Hematopoietic multipotent progenitor cell treated with erythropoietin and hydrocortisone succinate and interleukin-3 and kit ligand, for 6 days (in vitro differentiated cells): Measurements from ENCODE around the gene SPIN2B.
"Not testable (repeated sequence)": the region's sequence is repeated elsewhere in the genome, so short reads cannot be mapped to it uniquely, and the experiment has no call there.

Experiments
- DNase-seq: peaks from one replicate; pipeline ENCODE4 v3.0.0-alpha.2; 2015

Gene SPIN2B

GRCh38 chrX:57121162-57121755 lies at the start of gene SPIN2B:
Gene SPIN2B, minus strand, starts transcription at chrX:57121548.
- DNase-seq, result peak; percentile 93

- peak; percentile 23 for DNase-seq
These were observed 35.2 kb upstream of the SPIN2B start for GRCh38 chrX:57156397-57157049.

- DNase-seq, result no peak
These were observed 33.8 kb upstream of the SPIN2B start for GRCh38 chrX:57155171-57155570.

DNA sequence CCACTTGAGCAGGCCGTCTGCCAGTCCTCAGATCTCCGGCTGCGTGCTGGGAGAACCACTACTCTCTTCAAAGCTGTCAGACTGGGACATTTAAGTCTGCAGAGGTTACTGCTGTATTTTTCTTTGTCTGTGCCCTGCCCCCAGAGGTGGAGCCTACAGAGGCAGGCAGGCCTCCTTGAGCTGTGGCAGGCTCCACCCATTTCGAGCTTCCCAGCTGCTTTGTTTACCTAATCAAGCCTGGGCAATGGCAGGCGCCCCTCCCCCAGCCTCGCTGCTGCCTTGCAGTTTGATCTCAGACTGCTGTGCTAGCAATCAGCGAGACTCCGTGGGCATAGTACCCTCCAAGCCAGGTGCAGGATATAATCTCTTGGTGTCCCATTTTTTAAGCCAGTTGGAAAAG lies 30.9 kb upstream of the SPIN2B start:
- not testable (repeated sequence) for DNase-seq

- no peak for DNase-seq
These were observed 17.3 kb upstream of the SPIN2B start for GRCh38 chrX:57138674-57139073.

DNA sequence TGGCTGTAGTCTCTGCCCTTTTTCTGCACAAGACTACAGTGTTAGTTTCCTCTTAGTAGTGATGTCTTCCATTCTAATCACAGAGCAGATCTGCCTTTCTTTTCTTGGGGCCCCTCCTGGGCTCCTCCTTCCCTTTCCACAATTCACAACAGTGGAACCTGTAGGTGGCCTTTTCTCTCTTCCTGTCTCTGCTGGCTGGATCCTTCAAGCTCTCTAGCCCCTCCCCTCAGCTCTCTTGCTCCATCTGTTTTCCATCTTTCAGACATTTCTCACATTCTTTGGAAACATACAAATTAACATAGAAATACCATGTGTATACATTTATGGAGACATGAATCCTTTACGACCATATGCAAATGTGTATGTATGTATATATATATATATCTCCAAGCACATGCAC lies 16.2 kb upstream of the SPIN2B start:
- DNase-seq, result no peak

DNA sequence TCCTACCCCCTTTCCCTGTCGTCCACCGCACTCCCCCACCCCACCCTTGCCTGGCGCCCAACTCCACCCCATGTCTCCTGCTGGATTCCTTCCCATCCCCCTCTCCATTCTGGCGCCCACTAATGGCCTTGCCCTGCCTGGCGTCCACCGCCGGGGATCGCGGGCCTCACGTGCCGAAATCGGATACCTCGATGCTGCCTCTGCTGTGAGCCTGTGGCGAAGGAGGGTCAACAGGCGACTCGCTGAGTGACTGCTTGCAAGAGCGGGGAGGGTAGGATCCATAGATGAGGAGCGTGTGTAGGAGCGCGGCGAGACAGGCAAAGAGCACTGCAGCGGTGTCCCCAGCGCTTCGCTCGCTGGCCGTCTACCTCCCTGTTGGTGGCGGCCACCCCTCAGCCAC lies 15.7 kb upstream of the SPIN2B start, which contains the start of gene SPIN2A:
Gene SPIN2A (minus strand): TSS at position 325 of the 400 bp plus-strand sequence. CDS start 800 bp downstream, outside the sequence.
- not testable (repeated sequence) for DNase-seq

GRCh38 chrX:57136589-57136988 lies 15.2 kb upstream of the SPIN2B start:
- DNase-seq, result not testable (repeated sequence)

- DNase-seq, result no peak
These were observed 13.9 kb upstream of the SPIN2B start for GRCh38 chrX:57135287-57135686.

GRCh38 chrX:57134702-57135101 lies 13.4 kb upstream of the SPIN2B start:
- no peak for DNase-seq

DNA sequence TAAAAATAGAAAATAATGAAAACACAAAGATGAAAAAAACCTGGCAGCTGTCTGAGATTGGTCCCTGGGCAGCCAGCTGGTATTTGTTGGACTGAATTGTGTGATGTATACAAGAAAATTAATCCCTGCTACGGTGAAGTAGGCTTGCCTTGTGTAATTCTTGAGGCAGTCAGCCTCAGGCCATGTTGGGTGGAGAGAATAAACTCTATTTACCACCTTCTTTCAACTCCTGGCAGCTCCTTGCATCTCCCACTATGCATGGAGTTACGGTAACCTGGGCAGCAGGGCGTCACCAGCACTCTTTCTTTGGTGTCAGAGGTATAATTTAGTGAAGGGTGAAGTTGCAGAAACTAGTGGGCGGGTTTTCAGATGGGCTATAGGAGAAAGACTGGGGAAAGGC lies 12.4 kb upstream of the SPIN2B start:
- no peak for DNase-seq

GRCh38 chrX:57133284-57133683 lies 11.9 kb upstream of the SPIN2B start:
- peak; percentile 36 for DNase-seq

DNA sequence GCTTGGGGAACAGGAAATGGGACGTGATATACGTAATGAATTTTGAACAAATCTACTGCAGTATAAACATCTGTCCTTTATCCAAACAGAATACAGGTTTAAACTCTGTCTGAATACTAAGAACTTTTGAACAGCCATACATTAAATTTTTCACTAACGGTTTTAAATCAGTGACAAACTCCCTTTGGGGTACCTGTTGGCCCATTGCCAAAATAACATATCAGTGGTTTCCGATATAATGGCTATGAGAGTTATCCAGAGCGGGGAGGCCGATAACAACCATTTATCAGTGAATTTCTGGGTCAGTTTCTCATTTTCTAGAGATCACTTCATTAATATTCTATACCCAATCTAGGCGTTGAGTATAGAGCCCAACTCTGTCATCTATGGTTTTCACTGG lies 10.7 kb upstream of the SPIN2B start:
- DNase-seq, result no peak

- no peak for DNase-seq
These were observed 468 bp upstream of the SPIN2B start for GRCh38 chrX:57121816-57122215.

DNA sequence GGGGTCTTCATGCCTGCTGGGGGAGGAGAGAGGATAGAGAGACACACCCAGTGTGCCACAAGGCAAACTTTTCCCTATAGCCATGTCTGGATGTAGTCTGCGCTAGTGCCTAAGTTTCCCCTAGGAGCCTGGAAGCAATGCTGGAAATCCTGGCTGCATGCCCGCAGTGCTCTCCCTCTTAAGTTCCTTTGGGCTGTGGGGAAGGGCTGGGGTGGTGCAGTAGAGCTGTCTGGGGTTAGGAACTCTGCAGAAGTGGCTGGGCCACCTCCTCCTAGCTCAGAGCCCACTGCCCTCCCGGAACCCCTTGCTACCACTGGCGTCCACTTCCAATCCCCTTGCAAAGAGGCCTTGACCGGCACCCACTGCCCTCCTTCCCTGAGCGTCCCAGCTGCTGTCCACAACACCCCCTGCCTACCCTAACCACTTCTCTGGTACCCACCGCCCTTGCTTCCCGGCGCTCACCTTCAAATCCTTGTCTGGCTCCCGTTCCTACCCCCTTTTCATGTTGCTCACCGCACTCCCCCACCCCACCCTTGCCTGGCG lies 658 bp downstream of the SPIN2B start:
- not testable (repeated sequence) for DNase-seq

GRCh38 chrX:57119416-57119815 lies 1.9 kb downstream of the SPIN2B start:
- no peak for DNase-seq

DNA sequence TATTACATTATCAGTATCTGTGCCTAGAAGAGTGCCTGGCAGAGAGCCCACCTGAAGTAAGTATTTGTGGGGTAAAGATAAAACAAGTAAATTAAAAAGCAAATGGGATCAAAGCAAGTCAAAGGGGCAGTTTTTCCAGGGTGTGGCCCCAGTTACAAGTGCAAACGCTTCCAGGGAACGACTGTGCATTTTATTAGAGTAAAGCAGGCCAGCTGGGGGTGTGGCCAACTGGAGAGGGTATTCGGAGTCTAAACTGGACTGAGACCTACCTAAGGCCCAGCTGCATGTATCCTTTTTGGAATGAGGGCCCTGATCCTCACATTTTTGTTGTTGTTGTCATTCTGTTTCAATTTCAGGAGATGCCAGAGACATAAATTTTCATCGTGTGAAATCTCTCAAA lies 3.8 kb downstream of the SPIN2B start:
- not testable (repeated sequence) for DNase-seq

DNA sequence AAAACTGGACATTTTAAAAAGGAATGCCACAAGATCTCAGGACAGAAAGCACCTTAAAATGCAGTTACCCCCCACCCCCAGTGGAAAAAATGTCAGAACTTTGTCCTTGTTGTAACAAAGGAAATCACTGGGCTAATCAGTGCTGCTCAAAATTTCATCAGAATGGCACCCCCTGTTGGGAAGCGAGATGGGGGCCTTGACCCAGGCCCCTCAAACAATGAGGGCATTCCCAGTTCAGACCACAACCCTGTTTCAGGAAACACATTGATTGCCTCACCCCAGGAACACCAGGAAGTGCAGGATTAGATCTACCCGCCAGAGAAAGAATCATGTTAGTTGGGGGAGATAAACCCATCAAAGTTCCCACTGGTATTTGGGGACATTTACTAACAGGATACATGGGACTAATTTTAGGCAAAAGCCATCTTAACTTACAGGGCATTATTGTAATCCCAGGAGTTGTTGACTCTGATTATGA lies 16.4 kb downstream of the SPIN2B start:
- DNase-seq, result no peak

DNA sequence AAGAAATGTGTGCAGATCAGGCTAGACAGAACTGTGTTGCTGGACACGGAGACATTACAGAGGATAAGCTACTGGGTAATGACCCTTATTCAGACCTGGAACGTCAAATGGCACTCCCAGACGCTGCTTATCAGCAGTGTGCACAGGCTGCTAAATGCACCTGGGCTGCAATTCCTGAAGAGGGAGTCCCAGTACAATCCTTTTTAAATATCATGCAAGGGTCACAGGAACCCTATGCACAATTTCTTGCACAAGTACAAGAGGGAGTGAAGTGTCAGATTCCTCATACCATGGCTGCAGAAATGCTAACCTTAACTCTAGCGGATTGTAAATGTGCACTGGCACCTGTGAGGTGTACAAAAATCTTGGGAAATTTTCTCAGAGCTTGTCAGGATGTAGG lies 16.9 kb downstream of the SPIN2B start:
- DNase-seq, result no peak

DNA sequence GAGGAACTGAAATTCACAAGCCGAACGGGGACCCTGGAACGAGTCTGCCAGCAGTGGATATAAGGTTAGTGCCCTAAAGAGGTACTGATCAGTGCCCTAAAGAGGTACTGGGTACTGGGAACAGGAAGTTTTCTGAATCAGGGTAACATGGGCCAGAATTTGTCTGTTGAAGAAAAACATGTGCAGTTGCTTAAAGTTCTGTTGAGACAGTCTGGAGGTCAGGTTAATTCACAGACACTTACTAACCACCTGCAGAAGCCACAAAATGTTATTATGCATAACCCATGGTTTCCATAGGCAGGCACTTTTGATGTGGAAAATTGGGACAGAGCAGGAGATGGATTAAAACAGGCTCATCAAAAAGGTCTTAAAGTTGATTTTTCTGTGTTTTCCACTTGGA lies 17.9 kb downstream of the SPIN2B start:
- no peak for DNase-seq

DNA sequence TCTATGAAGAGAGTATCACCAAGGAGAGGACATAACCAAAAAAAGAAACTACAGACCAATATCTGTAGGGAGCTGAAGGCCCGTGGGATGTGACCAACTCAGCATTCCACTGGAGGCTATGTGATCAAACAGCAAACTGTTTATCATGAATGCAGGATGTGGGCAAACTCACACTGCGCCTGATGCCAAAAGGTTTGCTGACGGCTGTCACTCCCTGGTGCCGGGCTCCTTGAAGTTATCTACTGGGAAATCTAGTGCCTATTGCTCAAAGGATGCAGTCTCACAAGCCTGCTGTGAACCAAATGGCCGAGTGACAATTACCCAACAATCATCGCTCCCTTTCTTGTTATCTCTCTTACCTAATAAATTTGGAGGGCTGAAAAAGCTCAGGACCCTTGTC lies 18.4 kb downstream of the SPIN2B start:
- peak; percentile 34 for DNase-seq

DNA sequence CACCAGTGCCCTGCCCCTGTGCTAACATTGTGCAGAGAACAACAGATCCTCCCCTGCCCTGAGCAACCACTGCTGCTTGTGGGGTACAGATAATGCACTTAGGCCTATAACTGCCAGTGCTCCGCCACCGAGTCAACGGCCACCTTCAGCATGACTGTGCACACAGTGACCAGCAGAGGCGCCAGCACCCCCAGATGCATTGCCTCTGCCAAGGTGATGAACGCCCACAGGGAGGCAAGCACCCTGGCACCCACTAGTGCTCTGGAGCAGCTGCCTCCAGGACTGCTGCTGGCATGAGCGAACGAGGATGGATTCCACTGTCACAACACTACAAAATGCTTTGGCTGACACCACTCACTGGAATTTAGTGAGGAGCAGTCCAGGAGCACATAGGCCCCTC lies 38.2 kb downstream of the SPIN2B start:
- no peak for DNase-seq

DNA sequence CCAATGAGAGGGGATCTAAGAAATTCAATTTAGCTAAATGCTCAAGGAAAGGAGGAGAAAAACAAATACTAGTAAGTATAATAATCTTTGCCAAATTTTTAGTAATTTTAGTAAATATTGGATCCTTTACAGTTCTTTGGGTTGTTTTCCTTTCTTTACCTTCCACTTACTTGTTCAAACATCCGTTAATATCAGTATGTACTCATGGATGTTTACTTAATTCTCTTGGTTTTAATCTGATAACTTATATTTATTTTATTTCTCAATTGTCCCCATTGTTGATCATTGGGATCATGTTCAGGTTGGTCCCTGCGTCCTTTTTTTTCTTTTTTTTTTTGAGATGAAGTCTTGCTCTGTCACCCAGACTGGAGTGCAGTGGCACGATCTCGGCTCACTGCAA lies 46.9 kb downstream of the SPIN2B start:
- no peak for DNase-seq
